ENCODE results near the gene NUDT14.

- TF ChIP-seq, protein P1, sequence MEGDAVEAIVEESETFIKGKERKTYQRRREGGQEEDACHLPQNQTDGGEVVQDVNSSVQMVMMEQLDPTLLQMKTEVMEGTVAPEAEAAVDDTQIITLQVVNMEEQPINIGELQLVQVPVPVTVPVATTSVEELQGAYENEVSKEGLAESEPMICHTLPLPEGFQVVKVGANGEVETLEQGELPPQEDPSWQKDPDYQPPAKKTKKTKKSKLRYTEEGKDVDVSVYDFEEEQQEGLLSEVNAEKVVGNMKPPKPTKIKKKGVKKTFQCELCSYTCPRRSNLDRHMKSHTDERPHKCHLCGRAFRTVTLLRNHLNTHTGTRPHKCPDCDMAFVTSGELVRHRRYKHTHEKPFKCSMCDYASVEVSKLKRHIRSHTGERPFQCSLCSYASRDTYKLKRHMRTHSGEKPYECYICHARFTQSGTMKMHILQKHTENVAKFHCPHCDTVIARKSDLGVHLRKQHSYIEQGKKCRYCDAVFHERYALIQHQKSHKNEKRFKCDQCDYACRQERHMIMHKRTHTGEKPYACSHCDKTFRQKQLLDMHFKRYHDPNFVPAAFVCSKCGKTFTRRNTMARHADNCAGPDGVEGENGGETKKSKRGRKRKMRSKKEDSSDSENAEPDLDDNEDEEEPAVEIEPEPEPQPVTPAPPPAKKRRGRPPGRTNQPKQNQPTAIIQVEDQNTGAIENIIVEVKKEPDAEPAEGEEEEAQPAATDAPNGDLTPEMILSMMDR (IDR thresholded peaks at IDR 0.05): no peak
- no peak for TF ChIP-seq POLR2A (IDR thresholded peaks at IDR 0.05)
These were observed 12.6 kb downstream of the NUDT14 start, which contains the start of gene JAG2 for GRCh38 chr14:105168496-105168978.
